ENCODE data around the gene KYNU.
"Not testable (repeated sequence)": the region's sequence is repeated elsewhere in the genome, so short reads cannot be mapped to it uniquely, and the experiment has no call there.

KYNU gene

GRCh38 chr2:142877216-142877838 lies at the start of gene KYNU:
TSS of gene KYNU (plus strand) at chr2:142877664. CDS start at chr2:142885368, 7,704 bp downstream.
- no peak for DNase-seq (ENCODE audit: low read depth)

DNA sequence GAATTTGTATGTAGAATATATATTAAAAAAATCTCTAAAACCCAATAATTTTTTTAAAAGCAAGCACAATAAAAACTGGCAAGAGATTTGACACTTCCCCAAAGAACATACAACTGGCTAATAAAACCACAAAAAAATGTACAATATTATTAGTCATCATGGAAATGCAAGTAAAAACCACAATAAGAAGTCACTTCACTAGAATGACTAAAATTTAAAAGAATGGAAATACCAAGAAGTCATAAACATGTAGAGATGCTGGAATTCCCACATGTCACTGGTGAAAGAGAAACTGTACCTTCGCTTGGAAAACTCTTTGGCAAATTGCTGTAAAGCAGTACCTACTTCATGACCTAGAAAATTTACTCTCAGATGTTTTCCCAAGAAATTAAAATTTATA lies 43.4 kb upstream of the KYNU start:
- DNase-seq (ENCODE audit: low read depth) = no peak

- no peak for DNase-seq (ENCODE audit: low read depth)
Measured at GRCh38 chr2:142840436-142840835, 37.0 kb upstream of the KYNU start.

- DNase-seq (ENCODE audit: low read depth) = no peak
Measured at GRCh38 chr2:142841788-142842187, 35.7 kb upstream of the KYNU start.

- no peak for DNase-seq (ENCODE audit: low read depth)
Measured at GRCh38 chr2:142842369-142842768, 35.1 kb upstream of the KYNU start.

DNA sequence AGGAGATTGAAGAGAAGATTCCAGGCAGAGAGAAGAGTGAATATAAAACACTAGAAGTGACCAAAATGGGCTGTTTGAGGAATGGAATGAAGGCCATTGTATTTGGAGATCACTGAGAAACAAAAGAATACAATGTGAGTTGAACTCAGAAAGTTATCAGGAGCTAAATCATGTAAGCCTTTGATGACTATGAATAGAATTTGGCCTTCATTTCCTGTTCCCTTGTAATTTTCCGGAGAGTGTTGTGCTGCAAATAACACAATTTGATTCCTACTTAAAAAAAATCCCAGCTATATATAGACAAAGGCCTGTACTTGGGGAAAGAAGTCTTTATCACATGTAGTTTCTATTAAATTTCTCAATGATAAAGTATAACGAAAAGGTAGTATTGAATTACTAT lies 33.7 kb upstream of the KYNU start:
- DNase-seq (ENCODE audit: low read depth) = no peak

- no peak for DNase-seq (ENCODE audit: low read depth)
Measured at GRCh38 chr2:142848023-142848606, 29.3 kb upstream of the KYNU start.

GRCh38 chr2:142849820-142850219 lies 27.6 kb upstream of the KYNU start:
- no peak for DNase-seq (ENCODE audit: low read depth)

- DNase-seq (ENCODE audit: low read depth) = no peak
Measured at GRCh38 chr2:142853912-142854311, 23.6 kb upstream of the KYNU start.

GRCh38 chr2:142857256-142858164 lies 20.0 kb upstream of the KYNU start:
- DNase-seq (ENCODE audit: low read depth) = no peak

GRCh38 chr2:142858961-142859360 lies 18.5 kb upstream of the KYNU start:
- DNase-seq (ENCODE audit: low read depth) = no peak

DNA sequence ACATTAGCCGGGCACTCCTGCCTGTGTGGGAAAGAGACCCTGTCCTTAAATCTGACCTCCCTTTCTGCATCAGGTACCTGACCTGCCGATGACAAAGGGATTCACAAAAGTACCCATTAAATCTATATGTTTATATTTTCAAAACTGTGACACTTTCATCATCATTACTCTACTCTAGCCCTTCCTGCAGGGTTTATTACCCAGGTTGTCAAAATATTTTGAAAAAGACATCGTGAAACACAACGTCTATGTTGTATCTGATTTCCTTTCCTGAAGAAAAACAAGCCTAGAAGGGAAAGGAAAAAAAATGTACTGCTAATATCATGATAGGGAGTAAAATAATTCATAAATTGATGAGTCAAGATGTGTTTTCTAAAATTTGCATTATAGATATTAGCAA lies 15.2 kb upstream of the KYNU start:
- DNase-seq (ENCODE audit: low read depth) = no peak

DNA sequence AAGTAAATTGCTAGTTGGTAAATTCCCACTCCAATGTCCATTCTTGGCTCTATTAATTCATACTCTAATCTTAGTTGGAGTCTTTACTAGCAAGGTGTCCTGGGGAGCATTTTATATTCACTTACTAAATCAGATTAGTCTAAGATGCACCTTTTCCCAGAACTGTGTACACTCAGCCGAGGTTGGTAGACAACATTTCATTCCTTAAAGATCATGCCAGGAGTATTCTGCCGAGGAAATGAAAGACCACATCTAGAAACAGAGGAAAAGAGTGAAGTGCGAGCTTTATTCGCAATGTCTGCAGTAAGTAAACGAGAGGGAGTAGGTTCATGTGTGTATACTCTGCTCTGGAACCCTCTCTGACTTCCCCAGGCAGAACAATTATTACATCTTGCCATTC lies 14.6 kb upstream of the KYNU start:
- no peak for DNase-seq (ENCODE audit: low read depth)

GRCh38 chr2:142863485-142863961 lies 13.9 kb upstream of the KYNU start:
- DNase-seq (ENCODE audit: low read depth) = no peak

DNA sequence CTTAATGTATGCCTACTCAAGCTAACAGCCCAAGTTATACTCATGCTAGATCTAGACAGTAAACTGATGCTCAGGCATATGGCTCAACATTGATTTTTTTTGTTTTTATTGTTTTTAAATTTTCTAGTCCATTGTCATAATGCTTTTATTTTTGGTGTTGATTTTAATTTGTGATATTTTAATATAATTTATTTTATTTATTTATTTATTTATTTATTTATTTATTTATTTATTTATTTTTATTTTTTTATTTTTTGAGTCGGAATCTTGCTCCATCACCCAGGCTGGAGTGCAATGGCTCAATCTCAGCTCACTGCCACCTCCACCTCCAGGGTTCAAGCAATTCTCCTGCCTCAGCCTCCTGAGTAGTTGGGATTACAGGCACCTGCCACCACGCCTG lies 12.9 kb upstream of the KYNU start:
- DNase-seq (ENCODE audit: low read depth) = not testable (repeated sequence)

DNA sequence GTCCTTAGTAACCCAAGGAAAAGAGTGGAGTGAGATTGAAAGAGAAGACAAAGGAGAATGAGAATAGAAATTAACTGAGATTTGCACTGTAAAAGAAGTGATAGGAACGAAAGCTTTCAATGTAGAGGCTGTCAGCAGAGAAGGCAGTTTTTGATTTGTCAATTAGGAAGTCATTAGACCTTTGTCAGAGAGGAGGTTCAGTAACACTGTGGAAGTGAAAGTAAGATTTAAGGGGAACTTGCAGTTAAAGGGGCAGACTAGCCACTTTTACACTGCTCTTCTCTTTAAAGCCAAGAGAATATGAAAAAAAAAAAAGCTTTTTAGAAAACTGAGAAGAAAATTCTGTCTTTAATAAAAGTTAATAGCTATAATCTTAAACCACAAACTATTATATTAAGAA lies 11.5 kb upstream of the KYNU start:
- no peak for DNase-seq (ENCODE audit: low read depth)

DNA sequence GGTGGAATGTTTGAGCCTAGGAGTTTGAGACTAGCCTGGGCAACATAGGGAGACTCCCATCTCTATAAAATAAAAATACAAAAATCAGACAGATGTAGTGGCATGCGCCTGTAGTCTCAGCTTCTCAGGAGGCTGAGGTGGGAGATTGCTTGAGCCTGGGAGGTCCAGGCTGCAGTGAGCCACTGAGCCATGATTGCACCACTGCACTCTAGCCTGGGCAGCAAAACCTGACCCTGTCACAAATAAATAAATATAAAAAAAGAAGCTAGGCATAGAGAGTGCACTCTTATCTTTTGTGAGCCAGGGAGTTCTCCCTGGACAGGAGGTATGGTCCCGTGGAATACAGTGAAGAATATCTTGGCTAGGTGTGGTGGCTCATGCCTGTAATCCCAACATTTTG lies 11.0 kb upstream of the KYNU start:
- DNase-seq (ENCODE audit: low read depth) = no peak

- DNase-seq (ENCODE audit: low read depth) = no peak
Measured at GRCh38 chr2:142867136-142867535, 10.3 kb upstream of the KYNU start.

DNA sequence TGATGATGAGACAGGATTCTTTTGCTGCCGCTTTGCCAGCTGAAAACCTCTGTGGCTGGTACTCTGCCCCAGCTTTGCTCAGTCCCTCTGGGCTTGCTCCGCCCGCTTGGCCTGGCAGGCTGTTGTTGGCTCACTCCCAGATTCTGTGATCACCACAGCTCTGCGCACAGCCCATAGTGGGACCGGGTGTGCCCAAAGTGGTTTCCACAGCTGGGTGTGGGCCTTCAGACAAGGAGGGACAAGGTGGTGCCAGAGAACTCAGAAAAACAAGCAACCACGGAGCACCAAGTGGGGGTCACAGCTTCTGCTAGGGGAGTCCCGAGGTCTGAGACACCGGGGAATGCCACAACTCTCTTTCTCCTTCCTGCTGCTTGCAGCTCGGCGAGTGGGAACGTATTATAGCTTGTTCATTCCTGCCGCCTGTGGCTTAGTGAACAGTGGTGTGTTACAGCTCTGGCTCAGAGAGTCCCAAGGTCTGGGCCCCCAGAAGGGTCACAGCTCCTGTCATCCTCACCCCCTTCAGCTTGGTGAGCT lies 9.2 kb upstream of the KYNU start:
- DNase-seq (ENCODE audit: low read depth) = no peak

DNA sequence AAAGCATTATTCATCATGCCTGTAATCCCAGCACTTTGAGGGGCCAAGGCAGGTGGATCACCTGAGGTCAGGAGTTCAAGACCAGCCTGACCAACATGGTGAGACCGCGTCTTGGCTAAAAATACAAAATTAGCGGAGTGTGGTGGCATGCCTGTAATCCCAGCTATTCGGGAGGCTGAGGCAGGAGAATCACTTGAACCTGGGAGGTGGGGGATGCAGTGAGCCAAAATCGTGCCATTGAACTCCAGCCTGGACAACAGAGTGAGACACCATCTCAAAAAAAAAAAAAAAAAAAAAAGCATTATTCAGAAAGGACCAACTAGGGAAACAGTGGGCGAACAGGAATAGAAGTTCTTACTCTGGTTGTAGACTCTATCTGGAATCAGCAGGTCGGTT lies 8.4 kb upstream of the KYNU start:
- not testable (repeated sequence) for DNase-seq (ENCODE audit: low read depth)

GRCh38 chr2:142869461-142870106 lies 7.9 kb upstream of the KYNU start:
- no peak for DNase-seq (ENCODE audit: low read depth)

GRCh38 chr2:142870526-142870925 lies 6.9 kb upstream of the KYNU start:
- no peak for DNase-seq (ENCODE audit: low read depth)
